Panc1 (cell line): ENCODE measurements around the gene GRIP2.

Experiments used
- CTCF ChIP-seq: fragments of 450-650 bp; IDR thresholded peaks from 2 replicates; pipeline ENCODE4 v1.5.1; 2017; ENCODE audit warnings: mild to moderate bottlenecking
- POLR2AphosphoS5 ChIP-seq: IDR thresholded peaks from 2 replicates; pipeline ENCODE4 v1.6.1; 2012; ENCODE audit warnings: mild to moderate bottlenecking, low read depth, low read length, moderate library complexity
- SIN3A ChIP-seq: IDR thresholded peaks from 2 replicates; pipeline ENCODE4 v1.6.1; 2012; ENCODE audit warnings: low read depth, mild to moderate bottlenecking, low read length, moderate library complexity, borderline replicate concordance; ENCODE audit not compliant: insufficient read depth

DNA sequence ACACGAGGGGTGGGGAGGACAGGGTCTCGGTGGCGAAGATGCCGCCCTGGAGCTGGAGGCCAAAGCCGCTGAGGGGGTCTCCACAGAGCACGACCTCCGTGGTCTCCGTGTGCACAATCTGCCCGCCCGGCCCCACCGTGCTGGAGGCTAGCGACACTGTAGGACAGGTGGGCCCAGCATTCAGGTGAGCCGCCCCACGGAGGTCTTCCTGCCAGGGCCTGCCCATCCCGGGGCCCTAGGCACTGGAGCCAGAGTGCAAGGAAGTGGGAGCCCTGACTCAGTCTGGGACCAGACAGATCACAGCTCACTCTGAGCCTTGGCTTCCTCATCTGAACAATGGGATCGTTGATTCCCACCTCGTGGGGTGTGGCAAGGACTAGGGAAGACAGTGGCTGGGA, 25.8 kb downstream of the GRIP2 start:
- TF ChIP-seq CTCF (no peak), POLR2AphosphoS5 (no peak), SIN3A (no peak)
